Measurements from ENCODE around the gene RNF2.

- TF ChIP-seq CTCF (IDR thresholded peaks at IDR 0.05) = no peak
- TF ChIP-seq POLR2AphosphoS5 (IDR thresholded peaks at IDR 0.05) = no peak
- no peak for TF ChIP-seq EP300 (IDR thresholded peaks at IDR 0.05)
Measured at GRCh38 chr1:185063719-185064118, 18.4 kb downstream of the RNF2 start.

All from suprapubic skin (tissue), 4 donors.